ENCODE measurements around the gene RIMS1.

The RIMS1 gene

DNA sequence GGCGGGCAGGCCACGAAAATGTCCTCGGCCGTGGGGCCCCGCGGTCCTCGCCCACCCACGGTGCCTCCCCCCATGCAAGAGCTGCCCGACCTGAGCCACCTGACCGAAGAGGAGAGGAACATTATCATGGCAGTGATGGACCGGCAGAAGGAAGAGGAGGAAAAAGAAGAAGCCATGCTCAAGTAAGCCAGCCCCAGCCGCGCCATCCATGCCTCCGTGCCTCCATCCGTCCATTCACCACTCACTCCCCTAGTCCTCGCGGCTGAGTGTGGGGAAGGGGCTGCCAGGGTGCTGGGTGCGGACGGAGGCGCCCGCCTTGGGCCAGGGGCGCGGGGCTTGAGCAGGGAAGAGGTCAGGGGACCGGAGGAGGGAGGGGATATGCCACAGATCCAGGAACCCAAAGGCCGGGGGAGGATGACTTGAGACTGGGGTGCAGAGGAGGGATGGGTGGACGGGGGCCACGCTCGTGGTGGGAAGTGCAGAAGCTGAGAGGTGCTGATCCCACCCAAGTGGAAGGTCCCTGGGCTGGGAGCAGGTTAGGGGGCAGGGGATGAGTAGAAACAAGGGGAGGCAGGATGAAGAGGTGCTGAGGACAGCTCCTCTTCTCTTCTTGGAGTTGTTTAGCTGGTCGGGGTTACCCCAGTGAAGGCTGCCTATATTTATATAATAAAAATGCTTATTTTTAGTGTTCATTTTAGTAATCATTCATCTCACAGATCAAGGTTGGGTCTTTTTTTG lies 825 bp downstream of the RIMS1 start:
- in situ Hi-C loops (cut with MboI; ENCODE audit: low sequenced_read_pairs, unreplicated experiment), result no loop called here
- TF ChIP-seq, protein P1, sequence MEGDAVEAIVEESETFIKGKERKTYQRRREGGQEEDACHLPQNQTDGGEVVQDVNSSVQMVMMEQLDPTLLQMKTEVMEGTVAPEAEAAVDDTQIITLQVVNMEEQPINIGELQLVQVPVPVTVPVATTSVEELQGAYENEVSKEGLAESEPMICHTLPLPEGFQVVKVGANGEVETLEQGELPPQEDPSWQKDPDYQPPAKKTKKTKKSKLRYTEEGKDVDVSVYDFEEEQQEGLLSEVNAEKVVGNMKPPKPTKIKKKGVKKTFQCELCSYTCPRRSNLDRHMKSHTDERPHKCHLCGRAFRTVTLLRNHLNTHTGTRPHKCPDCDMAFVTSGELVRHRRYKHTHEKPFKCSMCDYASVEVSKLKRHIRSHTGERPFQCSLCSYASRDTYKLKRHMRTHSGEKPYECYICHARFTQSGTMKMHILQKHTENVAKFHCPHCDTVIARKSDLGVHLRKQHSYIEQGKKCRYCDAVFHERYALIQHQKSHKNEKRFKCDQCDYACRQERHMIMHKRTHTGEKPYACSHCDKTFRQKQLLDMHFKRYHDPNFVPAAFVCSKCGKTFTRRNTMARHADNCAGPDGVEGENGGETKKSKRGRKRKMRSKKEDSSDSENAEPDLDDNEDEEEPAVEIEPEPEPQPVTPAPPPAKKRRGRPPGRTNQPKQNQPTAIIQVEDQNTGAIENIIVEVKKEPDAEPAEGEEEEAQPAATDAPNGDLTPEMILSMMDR (IDR thresholded peaks at IDR 0.05; ENCODE audit: borderline replicate concordance, control extremely low read depth, extremely low read depth, insufficient read depth, missing control alignments), result no peak
- peak; percentile 30 for DNase-seq (ENCODE audit: low spot score)

DNA sequence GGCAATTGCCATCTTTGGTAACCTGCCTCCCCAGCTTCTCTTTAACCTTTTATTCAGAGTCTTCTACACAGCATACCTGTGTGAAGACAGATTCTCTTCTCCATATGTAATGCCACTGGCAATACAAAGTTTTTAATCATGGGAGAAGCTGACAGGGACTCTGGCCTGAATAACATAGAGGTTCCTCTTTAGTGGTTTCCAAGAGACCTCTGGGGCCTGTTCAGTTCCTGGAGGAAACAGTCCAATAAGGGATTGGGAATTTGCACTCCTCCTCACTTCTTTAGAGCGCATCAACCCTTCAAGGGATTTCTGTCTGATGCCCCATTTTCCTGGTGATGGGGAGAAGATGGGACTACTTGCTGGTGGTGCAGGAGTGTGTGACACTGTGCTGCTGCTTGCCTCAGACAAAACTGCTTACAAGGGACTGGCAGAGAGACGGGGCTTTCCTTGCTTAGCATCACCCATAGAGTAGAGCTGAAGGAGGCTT lies 1.4 kb downstream of the RIMS1 start:
- TF ChIP-seq, protein P1 (IDR thresholded peaks at IDR 0.05; ENCODE audit: borderline replicate concordance, control extremely low read depth, extremely low read depth, insufficient read depth, missing control alignments), result no peak
- in situ Hi-C loops (cut with MboI; ENCODE audit: low sequenced_read_pairs, unreplicated experiment), result no loop called here
- no peak for DNase-seq (ENCODE audit: low spot score)

DNA sequence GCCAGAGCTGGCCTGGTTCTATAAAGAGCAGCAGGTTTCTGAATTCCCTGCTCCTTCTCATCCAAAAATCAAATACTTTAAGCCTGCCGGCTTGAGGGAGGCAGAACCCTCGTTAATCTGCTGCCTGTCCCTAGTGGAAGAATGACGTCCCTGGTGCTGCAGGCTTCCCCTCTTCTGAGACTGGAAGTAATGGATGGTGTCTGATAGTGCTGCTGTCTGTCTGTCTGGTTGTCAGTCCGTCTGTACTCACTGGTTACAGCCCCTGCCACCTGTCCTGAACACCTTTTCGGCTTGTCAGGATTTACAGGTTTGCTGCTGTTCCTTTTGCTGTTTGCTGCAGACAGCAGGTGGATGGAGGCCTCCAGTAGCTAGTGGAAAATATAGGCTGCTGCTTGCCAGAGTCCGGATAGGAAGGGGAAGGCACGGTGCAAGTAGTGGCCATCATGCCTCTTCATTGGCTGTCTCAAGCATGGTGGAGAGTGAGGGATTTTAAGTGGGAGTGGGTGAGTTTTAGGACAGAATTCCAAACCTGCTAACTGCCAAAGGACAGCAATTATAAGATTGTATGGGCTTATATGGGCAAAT lies 2.5 kb downstream of the RIMS1 start:
- TF ChIP-seq, protein P1 (IDR thresholded peaks at IDR 0.05; ENCODE audit: borderline replicate concordance, control extremely low read depth, extremely low read depth, insufficient read depth, missing control alignments), result no peak
- DNase-seq (ENCODE audit: low spot score), result no peak
- in situ Hi-C loops (cut with MboI; ENCODE audit: low sequenced_read_pairs, unreplicated experiment), result no loop called here

DNA sequence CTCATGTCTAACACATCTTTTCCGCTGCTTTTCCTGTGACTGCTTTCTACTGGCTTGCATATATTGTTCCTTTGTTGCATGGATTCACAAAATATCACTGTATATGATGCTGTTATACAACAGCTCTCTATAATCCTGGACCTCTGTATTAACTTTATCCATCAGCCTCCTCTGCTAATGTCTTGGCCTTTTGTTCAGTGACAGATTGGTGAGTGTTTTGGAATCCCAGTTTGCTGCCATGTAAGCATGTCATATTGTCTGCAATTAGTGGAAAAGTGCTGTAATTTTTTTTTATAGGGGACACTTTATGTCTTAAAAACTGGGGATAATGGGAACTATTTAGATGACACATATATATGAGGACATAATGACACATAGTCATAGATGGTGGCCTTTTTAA lies 3.0 kb downstream of the RIMS1 start:
- TF ChIP-seq, protein P1 (IDR thresholded peaks at IDR 0.05; ENCODE audit: borderline replicate concordance, control extremely low read depth, extremely low read depth, insufficient read depth, missing control alignments), result no peak
- DNase-seq (ENCODE audit: low spot score), result no peak
- in situ Hi-C loops (cut with MboI; ENCODE audit: low sequenced_read_pairs, unreplicated experiment), result no loop called here

DNA sequence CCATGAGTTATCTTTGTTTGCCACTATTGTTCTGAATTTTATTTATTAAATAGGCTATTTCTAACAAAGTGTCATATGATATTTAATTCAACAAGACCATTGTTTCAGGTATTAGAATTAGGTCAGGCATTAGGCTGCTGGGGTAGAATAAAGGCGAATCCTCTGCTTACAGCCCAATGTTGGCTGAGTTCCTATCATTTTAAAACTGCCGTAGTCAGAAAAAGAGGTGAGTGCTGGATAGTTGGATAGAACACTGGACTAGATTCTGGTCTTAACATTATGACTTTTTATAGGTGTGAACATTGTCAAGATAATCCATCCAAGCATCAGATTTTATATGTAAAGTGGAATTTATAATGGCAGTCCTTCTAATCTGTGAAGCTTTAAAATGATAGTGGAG lies 6.3 kb downstream of the RIMS1 start:
- no peak for DNase-seq (ENCODE audit: low spot score)
- in situ Hi-C loops (cut with MboI; ENCODE audit: low sequenced_read_pairs, unreplicated experiment), result no loop called here
- TF ChIP-seq, protein P1 (IDR thresholded peaks at IDR 0.05; ENCODE audit: borderline replicate concordance, control extremely low read depth, extremely low read depth, insufficient read depth, missing control alignments), result no peak

DNA sequence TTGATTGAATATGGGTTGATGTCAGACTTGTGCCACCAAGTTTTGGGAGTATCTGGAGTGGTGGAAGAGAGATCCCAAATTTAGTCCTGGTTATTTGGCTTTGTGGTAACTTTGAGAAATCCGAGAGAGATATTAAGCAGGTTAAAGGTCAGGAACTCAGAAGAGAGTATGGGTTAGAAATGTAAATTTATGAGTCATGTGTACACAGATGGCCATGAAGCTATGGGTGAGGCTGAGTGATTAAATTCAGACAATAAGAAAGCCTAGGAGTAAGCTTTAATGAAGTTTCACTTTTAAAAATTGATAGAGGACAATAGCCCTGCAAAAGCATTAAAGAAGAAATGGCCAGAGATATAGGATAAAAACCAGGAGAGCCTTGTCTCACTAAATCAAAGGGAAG lies 14.3 kb downstream of the RIMS1 start:
- DNase-seq (ENCODE audit: low spot score), result no peak
- in situ Hi-C loops (cut with MboI; ENCODE audit: low sequenced_read_pairs, unreplicated experiment), result no loop called here
- TF ChIP-seq, protein P1 (IDR thresholded peaks at IDR 0.05; ENCODE audit: borderline replicate concordance, control extremely low read depth, extremely low read depth, insufficient read depth, missing control alignments), result no peak

Measured in GM13976 (cell line).